B cell (primary cell): ENCODE results near the gene TMEM115. TPM values are rescaled to one million over a fixed set of nuclear protein-coding genes. Genes with fewer than 3 reads are reported as not detected.
A peak's percentile ranks its signal among the peaks of the same experiment; 100 is the strongest.

ENCODE experiments used
- ATAC-seq: fragments of 200-7000 bp; cut with Tn5 transposase; one replicate; pipeline ENCODE4 v1.10.0; 2021; ENCODE audit warnings: low read depth, mild to moderate bottlenecking, moderate number of reproducible peaks, moderate library complexity
- CTCF ChIA-PET: fragments of 350-600 bp; sonication (Branson Sonifier 250); formaldehyde crosslinking; loops from one replicate; lab custom pipeline; 2021; ENCODE audit warnings: antibody characterized with exemption, inconsistent platforms; lab: Charles Lee
- POLR2A ChIA-PET: fragments of 350-600 bp; sonication (Branson Sonifier 250); formaldehyde crosslinking; loops from one replicate; lab custom pipeline; 2021; ENCODE audit warnings: antibody characterized with exemption; lab: Charles Lee
- DNase-seq: peaks from one replicate; pipeline ENCODE4 v3.0.0; 2013
- H2AFZ ChIP-seq: 2 replicates; pipeline ENCODE4 v1.6.1; 2012; ENCODE audit warnings: mild to moderate bottlenecking, low read depth, low read length; ENCODE audit not compliant: insufficient read depth, poor library complexity, severe bottlenecking
- H3K27ac ChIP-seq, 2 donors: 1 replicate in 1 of 2; 2 replicates in 1 of 2; pipeline ENCODE4 v1.5.1; 2012 to 2013; ENCODE audit warnings: low read length in 2 of 2, mild to moderate bottlenecking in 2 of 2, moderate library complexity in 1 of 2
- H3K27me3 ChIP-seq, 4 experiments: fragments of 200-600 bp in 1 of 4; sonication (generic) in 1 of 4; replicated peaks in 1 of 4; 1 replicate in 2 of 4; 2 replicates in 2 of 4; pipeline versions ENCODE4 v1.6.1 to v1.7.0; 2013 to 2016; ENCODE audit warnings: low read length in 3 of 4, mild to moderate bottlenecking in 2 of 4, mixed read lengths in 1 of 4, moderate library complexity in 1 of 4; ENCODE audit not compliant: insufficient read depth in 4 of 4, control insufficient read depth in 3 of 4; ENCODE audit errors: control extremely low read depth in 1 of 4
- H3K36me3 ChIP-seq, 2 experiments: replicated peaks in 1 of 2; 1 replicate in 1 of 2; 2 replicates in 1 of 2; pipeline versions ENCODE4 v1.6.1 to v1.7.1; 2013; ENCODE audit warnings: low read length in 1 of 2; ENCODE audit not compliant: insufficient read depth in 2 of 2, control insufficient read depth in 1 of 2; ENCODE audit errors: control extremely low read depth in 1 of 2, extremely low read depth in 1 of 2
- H3K4me1 ChIP-seq, 2 donors: fragments of 200-600 bp in 1 of 2; sonication (generic) in 1 of 2; 1 replicate in 1 of 2; 2 replicates in 1 of 2; pipeline versions ENCODE4 v1.5.1 to v1.6.1; 2013 to 2017; ENCODE audit warnings: low read length in 2 of 2; ENCODE audit not compliant: control insufficient read depth in 2 of 2, insufficient read depth in 2 of 2
- H3K4me2 ChIP-seq: replicated peaks from 2 replicates; pipeline ENCODE3; 2012; ENCODE audit warnings: mild to moderate bottlenecking, low read depth, low read length; ENCODE audit not compliant: poor library complexity, severe bottlenecking
- H3K4me3 ChIP-seq, 5 experiments: fragments of 200-600 bp in 1 of 5; sonication (generic) in 1 of 5; 1 replicate in 3 of 5; 2 replicates in 2 of 5; pipeline versions ENCODE4 v1.5.1 to v1.7.0; 2011 to 2016; ENCODE audit warnings: low read length in 4 of 5, mild to moderate bottlenecking in 4 of 5, low read depth in 2 of 5, control low read depth in 1 of 5, moderate library complexity in 1 of 5; ENCODE audit not compliant: insufficient read depth in 1 of 5; ENCODE audit errors: control extremely low read depth in 1 of 5, extremely low read depth in 1 of 5
- H3K79me2 ChIP-seq: fragments of 200-600 bp; sonication (generic); one replicate; pipeline ENCODE4 v1.6.0; 2016; ENCODE audit warnings: low read length; ENCODE audit not compliant: control insufficient read depth, insufficient read depth
- H3K9ac ChIP-seq: fragments of 200-600 bp; sonication (generic); 2 replicates; pipeline ENCODE4 v1.6.1; 2017; ENCODE audit warnings: mild to moderate bottlenecking, low read length, moderate library complexity
- H3K9me3 ChIP-seq, 3 donors: one replicate each; pipeline versions ENCODE4 v1.6.1 to v1.7.1; 2013; ENCODE audit warnings: low read length in 2 of 3; ENCODE audit not compliant: control insufficient read depth in 2 of 3, insufficient read depth in 1 of 3; ENCODE audit errors: control extremely low read depth in 1 of 3
- H4K20me1 ChIP-seq: 2 replicates; pipeline ENCODE4 v1.6.0; 2012; ENCODE audit warnings: mild to moderate bottlenecking, low read length; ENCODE audit not compliant: insufficient read depth, control insufficient read depth, poor library complexity, severe bottlenecking
- H3K27ac Mint-ChIP-seq: one replicate; pipeline ENCODE4 v1.8.0; 2021; ENCODE audit warnings: mixed read lengths
- H3K27me3 Mint-ChIP-seq: one replicate; pipeline ENCODE4 v1.8.0; 2021; ENCODE audit warnings: mixed read lengths
- H3K4me1 Mint-ChIP-seq: one replicate; pipeline ENCODE4 v1.8.0; 2021; ENCODE audit warnings: mixed read lengths
- H3K4me3 Mint-ChIP-seq: one replicate; pipeline ENCODE4 v1.8.0; 2021; ENCODE audit warnings: mixed read lengths
- H3K9me3 Mint-ChIP-seq: one replicate; pipeline ENCODE4 v1.8.0; 2022; ENCODE audit warnings: mixed read lengths; ENCODE audit not compliant: insufficient read depth
- CTCF ChIP-seq: fragments of 200-600 bp; IDR thresholded peaks from one replicate; pipeline ENCODE4 v1.8.0; 2022; ENCODE audit warnings: antibody characterized with exemption, mild to moderate bottlenecking
- EZH2 ChIP-seq: IDR thresholded peaks from 2 replicates; pipeline ENCODE4 v1.6.1; 2012; ENCODE audit warnings: borderline replicate concordance, low read depth, mild to moderate bottlenecking, moderate library complexity, low read length; ENCODE audit not compliant: insufficient read depth, poor library complexity, severe bottlenecking
- WGBS: methylation state at CpG from one replicate; pipeline ENCODE4 v1.1.5; 2013; ENCODE audit warnings: missing lambda C conversion rate; ENCODE audit not compliant: insufficient coverage; 5-methylcytosine and 5-hydroxymethylcytosine counted together
- intact Hi-C: fragments of 100-400 bp; cut with micrococcal nuclease; formaldehyde crosslinking; loops from one replicate; pipeline ENCODE4 v1.10.0; 2022
- polyA plus RNA-seq: library from polyadenylated mRNA; depleted of rRNA; stranded (reverse); fragments of >200 nt; gene quantifications from 2 replicates; pipeline ENCODE4 v1.2.3, GENCODE V29; 2012
- total RNA-seq, 2 donors: library from RNA; stranded (reverse); fragments of 120-200 nt in 1 of 2; gene quantifications; 1 replicate in 1 of 2; 2 replicates in 1 of 2; pipeline versions ENCODE4 v1.2.3 to v1.2.4, GENCODE V29; 2013 to 2022

TMEM115 gene
- total and polyA plus RNA-seq, 2 donors (not counting 1 experiment from before 2014, with no cell fraction given), result 19.8 to 27.2 TPM

- no peaks in the 10 kb centered on the region for H3K27me3 ChIP-seq
- H3K27ac ChIP-seq, result peak overlapping the region in 1 of 2 donors; percentile 63
- intact Hi-C loops, result loop anchor here (5.0 kb wide), 1 partner anchor 97 kb away; the partner anchor contains the start of gene GNAI2
- peaks cover 25 to 52% of the 10 kb centered on the region in 2 donors for H3K4me1 ChIP-seq
- no peak for DNase-seq
- ChIA-PET CTCF (interaction anchor here (3.4 kb wide), 1 partner anchor 11 kb away, joined by 22 read pairs; the partner anchor contains the start of gene HYAL2), POLR2A (no interaction called here)
- peaks cover 76% of the 10 kb centered on the region for H3K79me2 ChIP-seq
- H3K27ac Mint-ChIP-seq, result peak overlapping the region; percentile 50
- H4K20me1 ChIP-seq, result peaks cover 47% of the 10 kb centered on the region
- H3K9me3 ChIP-seq, result no peaks in the 10 kb centered on the region
- H3K4me3 ChIP-seq, result no peak overlapping the region
- no peaks in the 10 kb centered on the region for H3K9me3 Mint-ChIP-seq
- H3K27me3 Mint-ChIP-seq, result no peaks in the 10 kb centered on the region
- H3K36me3 ChIP-seq, result peaks cover 0 to 47% of the 10 kb centered on the region in 2 experiments
- no peak overlapping the region for H3K9ac ChIP-seq
- no peak for ATAC-seq
- no peak overlapping the region for H2AFZ ChIP-seq
- TF ChIP-seq CTCF, result no peak
- TF ChIP-seq EZH2, result no peak
- 89% methylated on average over 5 of the region's 5 CpGs for WGBS
- H3K4me2 ChIP-seq, result no peak overlapping the region
- H3K4me1 Mint-ChIP-seq, result peaks cover 40% of the 10 kb centered on the region
- peak overlapping the region; percentile 34 for H3K4me3 Mint-ChIP-seq
Measured at GRCh38 chr3:50334339-50335075, 24.8 kb downstream of the TMEM115 start.

- DNase-seq (no peak), ATAC-seq (no peak)
- no peak overlapping the region for H3K4me3 Mint-ChIP-seq
- Histone ChIP-seq H4K20me1 (peaks cover 47% of the 10 kb centered on the region), H2AFZ (no peak overlapping the region), H3K4me3 (no peak overlapping the region), H3K36me3 (peaks cover 0 to 51% of the 10 kb centered on the region in 2 experiments), H3K9me3 (no peaks in the 10 kb centered on the region), H3K4me1 (peaks cover 19 to 46% of the 10 kb centered on the region in 2 donors), H3K4me2 (no peak overlapping the region), H3K79me2 (peaks cover 69% of the 10 kb centered on the region), H3K27ac (peak overlapping the region in 1 of 2 donors; percentile 63), H3K9ac (no peak overlapping the region), H3K27me3 (no peaks in the 10 kb centered on the region)
- POLR2A ChIA-PET, result no interaction called here
- H3K27me3 Mint-ChIP-seq, result no peaks in the 10 kb centered on the region
- CTCF ChIA-PET, result interaction anchor here (1.0 kb wide), 1 partner anchor 16 kb away, joined by 3 read pairs; the partner anchor contains the start of gene NPRL2
- intact Hi-C loops, result no loop called here
- H3K27ac Mint-ChIP-seq, result peak overlapping the region; percentile 6
- peaks cover 36% of the 10 kb centered on the region for H3K4me1 Mint-ChIP-seq
- 82% methylated on average over 10 of the region's 12 CpGs for WGBS
- no peak for TF ChIP-seq EZH2
- TF ChIP-seq CTCF, result no peak
- no peaks in the 10 kb centered on the region for H3K9me3 Mint-ChIP-seq
Measured at GRCh38 chr3:50333744-50334328, 25.5 kb downstream of the TMEM115 start.
